IMR-90 (cell line): ENCODE data around the gene STIM1. TPM values are rescaled to one million over a fixed set of nuclear protein-coding genes. Genes with fewer than 3 reads are reported as not detected.

ENCODE experiments used
- ATAC-seq: fragments of 200-7000 bp; cut with Tn5 transposase; 2 replicates; pipeline ENCODE4 v1.9.1; 2020; ENCODE audit warnings: low read depth, mild to moderate bottlenecking, moderate library complexity
- BruUV-seq: library from RNA; stranded (reverse); fragments of 400-500 nt; replicated peaks from 2 replicates; lab custom pipeline; 2021; lab: Mats Ljungman, UMichigan
- CTCF ChIA-PET: fragments of 300-600 bp; formaldehyde crosslinking; extraction: SDS; loops from one replicate; lab custom pipeline; 2021; ENCODE audit warnings: antibody characterized with exemption; lab: Yijun Ruan, JAX
- POLR2A ChIA-PET: fragments of 300-600 bp; sonication (Branson Sonifier 250); formaldehyde crosslinking; loops from one replicate; lab custom pipeline; 2022; ENCODE audit warnings: antibody characterized with exemption; ENCODE audit not compliant: unreplicated experiment; lab: Charles Lee
- DNase-seq: peaks from one replicate; pipeline ENCODE4 v3.0.0; 2013
- H2AFZ ChIP-seq: replicated peaks from 2 replicates; pipeline ENCODE3; 2013; ENCODE audit warnings: low read length, mild to moderate bottlenecking; ENCODE audit not compliant: poor library complexity
- H2AK5ac ChIP-seq: 2 replicates; pipeline ENCODE4 v1.6.1; 2013; ENCODE audit warnings: low read depth, low read length, inconsistent platforms
- H2AK9ac ChIP-seq: replicated peaks from 2 replicates; pipeline ENCODE3; 2013; ENCODE audit warnings: mild to moderate bottlenecking, low read depth, low read length, moderate library complexity; ENCODE audit not compliant: poor library complexity
- H2BK120ac ChIP-seq: 2 replicates; pipeline ENCODE4 v1.6.1; 2013; ENCODE audit warnings: low read depth, low read length, inconsistent platforms
- H2BK15ac ChIP-seq: 3 replicates; pipeline ENCODE4 v1.6.1; 2013; ENCODE audit warnings: low read depth, low read length, inconsistent platforms
- H2BK20ac ChIP-seq: 2 replicates; pipeline ENCODE4 v1.6.1; 2013; ENCODE audit warnings: low read depth, mild to moderate bottlenecking, inconsistent platforms, low read length, moderate library complexity
- H2BK5ac ChIP-seq: 2 replicates; pipeline ENCODE4 v1.6.1; 2013; ENCODE audit warnings: mild to moderate bottlenecking, low read depth, low read length, inconsistent platforms; ENCODE audit not compliant: poor library complexity, severe bottlenecking
- H3K14ac ChIP-seq: replicated peaks from 2 replicates; pipeline ENCODE4 v1.6.1; 2013; ENCODE audit warnings: low read depth, low read length, inconsistent platforms
- H3K18ac ChIP-seq: 2 replicates; pipeline ENCODE4 v1.6.1; 2013; ENCODE audit warnings: low read depth, low read length, control low read depth
- H3K23ac ChIP-seq: 2 replicates; pipeline ENCODE4 v1.6.1; 2013; ENCODE audit warnings: low read depth, low read length, inconsistent platforms
- H3K27ac ChIP-seq: 2 replicates; pipeline ENCODE4 v1.5.1; 2013; ENCODE audit warnings: mild to moderate bottlenecking, control low read depth, low read length; ENCODE audit not compliant: insufficient read depth
- H3K27me3 ChIP-seq: 2 replicates; pipeline ENCODE4 v1.6.1; 2013; ENCODE audit warnings: low read length; ENCODE audit not compliant: control insufficient read depth, insufficient read depth
- H3K36me3 ChIP-seq: 2 replicates; pipeline ENCODE4 v1.6.1; 2013; ENCODE audit warnings: low read length, mixed read lengths; ENCODE audit not compliant: control insufficient read depth, insufficient read depth
- H3K4ac ChIP-seq: 2 replicates; pipeline ENCODE4 v1.6.1; 2013; ENCODE audit warnings: low read depth, low read length, inconsistent platforms
- H3K4me1 ChIP-seq: 2 replicates; pipeline ENCODE4 v1.6.1; 2013; ENCODE audit warnings: low read length, mixed read lengths; ENCODE audit not compliant: control insufficient read depth, insufficient read depth
- H3K4me2 ChIP-seq: 2 replicates; pipeline ENCODE4 v1.6.1; 2013; ENCODE audit warnings: low read depth, mild to moderate bottlenecking, control low read depth, low read length, moderate library complexity
- H3K4me3 ChIP-seq: 2 replicates; pipeline ENCODE4 v1.5.1; 2013; ENCODE audit warnings: low read depth, mild to moderate bottlenecking, control low read depth, low read length, moderate library complexity; ENCODE audit not compliant: insufficient read depth
- H3K56ac ChIP-seq: 2 replicates; pipeline ENCODE4 v1.6.1; 2013; ENCODE audit warnings: low read length, inconsistent platforms; ENCODE audit not compliant: insufficient read depth; ENCODE audit errors: extremely low read depth
- H3K79me1 ChIP-seq, 2 experiments: 2 replicates each; pipeline ENCODE4 v1.6.1; 2013; ENCODE audit warnings: low read length in 2 of 2, inconsistent platforms in 1 of 2, low read depth in 1 of 2
- H3K9ac ChIP-seq: 2 replicates; pipeline ENCODE4 v1.6.1; 2013; ENCODE audit warnings: low read depth, low read length, control low read depth
- H3K9me1 ChIP-seq: 2 replicates; pipeline ENCODE4 v1.6.1; 2013; ENCODE audit warnings: low read length, inconsistent platforms; ENCODE audit not compliant: insufficient read depth
- H3K9me3 ChIP-seq: 2 replicates; pipeline ENCODE4 v1.6.1; 2013; ENCODE audit warnings: low read length; ENCODE audit not compliant: control insufficient read depth, insufficient read depth
- H4K20me1 ChIP-seq: 2 replicates; pipeline ENCODE4 v1.6.1; 2013; ENCODE audit warnings: low read length, inconsistent platforms; ENCODE audit not compliant: insufficient read depth
- H4K5ac ChIP-seq: 2 replicates; pipeline ENCODE4 v1.6.1; 2013; ENCODE audit warnings: mild to moderate bottlenecking, low read depth, low read length, control low read depth
- H4K8ac ChIP-seq, 2 experiments: 2 replicates each; pipeline ENCODE4 v1.6.1; 2013; ENCODE audit warnings: low read depth in 2 of 2, low read length in 2 of 2, control low read depth in 1 of 2, inconsistent platforms in 1 of 2
- H4K91ac ChIP-seq: 2 replicates; pipeline ENCODE4 v1.6.1; 2013; ENCODE audit warnings: low read depth, low read length, inconsistent platforms; ENCODE audit not compliant: insufficient read depth
- BHLHE40 ChIP-seq: fragments of 150-350 bp; IDR thresholded peaks from 2 replicates; pipeline ENCODE4 v1.6.1; 2016; ENCODE audit warnings: mild to moderate bottlenecking, low read depth, low read length
- CEBPB ChIP-seq: IDR thresholded peaks from 2 replicates; pipeline ENCODE4 v1.6.1; 2012; ENCODE audit warnings: low read depth, low read length, improper control_type of control experiment
- CHD1 ChIP-seq: IDR thresholded peaks from 2 replicates; pipeline ENCODE4 v1.6.1; 2012; ENCODE audit warnings: low read depth, low read length, improper control_type of control experiment
- FOS ChIP-seq: fragments of 150-350 bp; IDR thresholded peaks from 2 replicates; pipeline ENCODE4 v1.6.1; 2016; ENCODE audit warnings: low read depth, low read length
- MAFK ChIP-seq: IDR thresholded peaks from 2 replicates; pipeline ENCODE4 v1.6.1; 2012; ENCODE audit warnings: low read depth, low read length, improper control_type of control experiment
- MXI1 ChIP-seq: IDR thresholded peaks from 2 replicates; pipeline ENCODE4 v1.6.1; 2012; ENCODE audit warnings: low read depth, mild to moderate bottlenecking, low read length, moderate library complexity, borderline replicate concordance
- NFE2L2 ChIP-seq: fragments of 150-350 bp; IDR thresholded peaks from 2 replicates; pipeline ENCODE4 v1.6.1; 2016; ENCODE audit warnings: low read depth, mild to moderate bottlenecking, low read length
- RAD21 ChIP-seq: IDR thresholded peaks from 2 replicates; pipeline ENCODE4 v1.6.1; 2012; ENCODE audit warnings: low read length, improper control_type of control experiment
- RCOR1 ChIP-seq: IDR thresholded peaks from 2 replicates; pipeline ENCODE4 v1.6.1; 2012; ENCODE audit warnings: mild to moderate bottlenecking, low read length, improper control_type of control experiment; ENCODE audit not compliant: insufficient replicate concordance
- dilution Hi-C: fragments of 300-500 bp; cut with HindIII; formaldehyde crosslinking; loops from one replicate; pipeline ENCODE4 v1.14.3; 2018; ENCODE audit warnings: low sequenced_read_pairs; ENCODE audit not compliant: unreplicated experiment
- in situ Hi-C: fragments of 300-500 bp; cut with MboI; formaldehyde crosslinking; loops from 3 replicates; pipeline ENCODE4 v1.14.3; 2019; ENCODE audit warnings: low sequenced_read_pairs, inconsistent platforms, mixed read lengths
- intact Hi-C: fragments of 100-400 bp; cut with micrococcal nuclease; formaldehyde crosslinking; loops from 2 replicates; pipeline ENCODE4 v1.10.0; 2022
- polyA plus RNA-seq, 3 experiments: library from polyadenylated mRNA; depleted of rRNA; stranded (reverse); fragments of >200 nt; gene quantifications; 2 replicates each; pipeline ENCODE4 v1.2.3, GENCODE V29; 2012; ENCODE audit warnings: low replicate concordance in 1 of 3
- total RNA-seq: library from RNA; depleted of rRNA; stranded (reverse); fragments of >200 nt; gene quantifications from 2 replicates; pipeline ENCODE4 v1.2.3, GENCODE V29; 2012
- TF ChIP-seq, protein P1 (sequence below): conservative IDR thresholded peaks from 2 replicates; pipeline ENCODE4 v1.5.1; 2012; ENCODE audit warnings: mild to moderate bottlenecking, low read depth, low read length, improper control_type of control experiment
- TF ChIP-seq, protein P2 (sequence below): fragments of 150-350 bp; IDR thresholded peaks from 2 replicates; pipeline ENCODE4 v1.6.1; 2016; ENCODE audit warnings: low read depth, mild to moderate bottlenecking, low read length, moderate library complexity, borderline replicate concordance

Gene STIM1
- total and polyA plus RNA-seq, 2 of the 4 experiments (the other 2 are of a cell fraction) = 17.9 to 23.0 TPM

DNA sequence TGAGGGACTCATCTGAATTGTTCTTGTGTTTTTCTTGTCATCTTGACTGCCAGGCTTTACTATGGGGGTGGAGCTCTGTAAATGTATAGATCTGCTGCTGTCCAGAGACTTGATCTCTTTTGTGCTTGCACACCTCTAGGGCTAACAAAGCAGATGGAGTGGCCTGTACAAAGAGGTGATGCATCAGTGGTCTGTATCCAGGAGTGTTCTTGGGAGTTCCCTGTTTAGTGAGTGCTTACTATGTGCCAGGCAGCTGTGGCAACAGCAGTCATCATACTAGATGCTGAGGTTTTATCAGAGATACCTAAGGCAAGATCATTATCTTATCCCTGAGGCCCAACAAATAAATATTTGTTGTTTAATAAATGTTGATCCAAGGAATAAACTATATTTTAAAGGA, 33.4 kb downstream of the STIM1 start:
- Histone ChIP-seq H4K5ac (no peak overlapping the region), H3K79me1 (peaks cover 17 to 30% of the 10 kb centered on the region in 2 experiments), H3K9me1 (no peaks in the 10 kb centered on the region; the same call in 1 of the 2 replicates), H3K56ac (no peak overlapping the region), H3K27me3 (no peaks in the 10 kb centered on the region), H3K4ac (no peak overlapping the region), H3K27ac (no peak overlapping the region), H3K9me3 (no peaks in the 10 kb centered on the region), H4K91ac (no peak overlapping the region), H2BK15ac (no peak overlapping the region), H3K14ac (no peak overlapping the region), H2AK9ac (no peak overlapping the region), H3K36me3 (no peaks in the 10 kb centered on the region), H3K23ac (no peak overlapping the region), H3K9ac (no peak overlapping the region), H4K20me1 (no peaks in the 10 kb centered on the region), H3K18ac (no peak overlapping the region), H3K4me1 (peaks cover 2% of the 10 kb centered on the region), H2AFZ (no peak overlapping the region), H2AK5ac (no peak overlapping the region), H2BK120ac (no peak overlapping the region), H4K8ac (no peak overlapping the region), H3K4me3 (no peak overlapping the region), H2BK5ac (no peak overlapping the region), H2BK20ac (no peak overlapping the region), H3K4me2 (no peak overlapping the region)
- in situ Hi-C loops = no loop called here
- ATAC-seq = no peak
- dilution Hi-C loops = no loop called here
- POLR2A ChIA-PET = no interaction called here
- no peak for TF ChIP-seq MAFK
- TF ChIP-seq RCOR1 = no peak
- TF ChIP-seq BHLHE40 = no peak
- TF ChIP-seq, protein P1, sequence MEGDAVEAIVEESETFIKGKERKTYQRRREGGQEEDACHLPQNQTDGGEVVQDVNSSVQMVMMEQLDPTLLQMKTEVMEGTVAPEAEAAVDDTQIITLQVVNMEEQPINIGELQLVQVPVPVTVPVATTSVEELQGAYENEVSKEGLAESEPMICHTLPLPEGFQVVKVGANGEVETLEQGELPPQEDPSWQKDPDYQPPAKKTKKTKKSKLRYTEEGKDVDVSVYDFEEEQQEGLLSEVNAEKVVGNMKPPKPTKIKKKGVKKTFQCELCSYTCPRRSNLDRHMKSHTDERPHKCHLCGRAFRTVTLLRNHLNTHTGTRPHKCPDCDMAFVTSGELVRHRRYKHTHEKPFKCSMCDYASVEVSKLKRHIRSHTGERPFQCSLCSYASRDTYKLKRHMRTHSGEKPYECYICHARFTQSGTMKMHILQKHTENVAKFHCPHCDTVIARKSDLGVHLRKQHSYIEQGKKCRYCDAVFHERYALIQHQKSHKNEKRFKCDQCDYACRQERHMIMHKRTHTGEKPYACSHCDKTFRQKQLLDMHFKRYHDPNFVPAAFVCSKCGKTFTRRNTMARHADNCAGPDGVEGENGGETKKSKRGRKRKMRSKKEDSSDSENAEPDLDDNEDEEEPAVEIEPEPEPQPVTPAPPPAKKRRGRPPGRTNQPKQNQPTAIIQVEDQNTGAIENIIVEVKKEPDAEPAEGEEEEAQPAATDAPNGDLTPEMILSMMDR = no peak
- TF ChIP-seq CHD1 = no peak
- TF ChIP-seq NFE2L2 = no peak
- TF ChIP-seq CEBPB = no peak
- TF ChIP-seq MXI1 = no peak
- TF ChIP-seq, protein P2, sequence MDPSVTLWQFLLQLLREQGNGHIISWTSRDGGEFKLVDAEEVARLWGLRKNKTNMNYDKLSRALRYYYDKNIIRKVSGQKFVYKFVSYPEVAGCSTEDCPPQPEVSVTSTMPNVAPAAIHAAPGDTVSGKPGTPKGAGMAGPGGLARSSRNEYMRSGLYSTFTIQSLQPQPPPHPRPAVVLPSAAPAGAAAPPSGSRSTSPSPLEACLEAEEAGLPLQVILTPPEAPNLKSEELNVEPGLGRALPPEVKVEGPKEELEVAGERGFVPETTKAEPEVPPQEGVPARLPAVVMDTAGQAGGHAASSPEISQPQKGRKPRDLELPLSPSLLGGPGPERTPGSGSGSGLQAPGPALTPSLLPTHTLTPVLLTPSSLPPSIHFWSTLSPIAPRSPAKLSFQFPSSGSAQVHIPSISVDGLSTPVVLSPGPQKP = no peak
- TF ChIP-seq FOS = no peak
- no peak for TF ChIP-seq RAD21
- BruUV-seq = no TSS peak
- CTCF ChIA-PET = no interaction called here
- no peak for DNase-seq
- intact Hi-C loops = no loop called here
